RPMI8226 (cell line): Measurements from ENCODE around the gene STIM2.

Experiments
- DNase-seq: peaks from one replicate; pipeline ENCODE4 v3.0.0-alpha.2; 2015

The STIM2 gene

GRCh38 chr4:26837993-26838842, 22.4 kb upstream of the STIM2 start:
- DNase-seq = no peak

DNA sequence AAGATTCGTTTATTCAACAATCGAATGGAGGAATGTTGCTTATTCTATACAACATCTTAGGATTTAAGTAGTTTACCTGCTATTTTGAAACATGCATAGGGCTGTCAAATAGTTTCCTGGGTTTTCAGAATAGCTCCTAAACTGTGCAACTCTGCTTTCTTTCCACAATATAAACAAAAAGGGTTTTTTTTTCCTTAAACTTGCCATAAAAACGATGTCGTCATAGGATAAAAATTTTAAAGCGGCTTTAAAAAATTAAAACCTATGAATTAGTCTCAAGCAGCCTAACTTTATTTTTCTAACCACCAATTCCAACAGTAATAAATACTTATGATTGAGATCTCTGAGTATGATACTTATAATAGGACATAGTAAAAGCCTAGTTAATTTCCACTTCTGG, 21.6 kb upstream of the STIM2 start:
- no peak for DNase-seq

DNA sequence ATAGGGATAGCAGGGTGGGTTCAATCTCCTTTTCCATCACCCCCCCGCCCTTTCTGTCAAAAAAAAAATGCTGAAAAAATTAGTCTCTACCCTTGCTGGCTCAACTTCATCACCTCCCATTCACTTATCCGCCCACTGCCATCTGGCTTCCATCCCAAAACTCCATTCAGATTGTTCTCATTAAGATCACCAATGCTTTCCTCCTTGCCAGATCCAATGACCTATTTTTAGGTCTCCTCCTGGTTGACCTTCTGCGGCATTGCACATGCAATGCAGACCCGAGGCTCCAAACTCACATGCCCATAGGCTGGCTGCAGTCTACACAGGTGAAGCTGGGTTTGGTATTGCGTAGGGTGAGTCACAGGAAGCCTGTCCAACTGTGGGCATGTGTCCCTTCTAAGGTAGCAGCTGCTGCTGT, 21.1 kb upstream of the STIM2 start:
- DNase-seq = no peak

DNA sequence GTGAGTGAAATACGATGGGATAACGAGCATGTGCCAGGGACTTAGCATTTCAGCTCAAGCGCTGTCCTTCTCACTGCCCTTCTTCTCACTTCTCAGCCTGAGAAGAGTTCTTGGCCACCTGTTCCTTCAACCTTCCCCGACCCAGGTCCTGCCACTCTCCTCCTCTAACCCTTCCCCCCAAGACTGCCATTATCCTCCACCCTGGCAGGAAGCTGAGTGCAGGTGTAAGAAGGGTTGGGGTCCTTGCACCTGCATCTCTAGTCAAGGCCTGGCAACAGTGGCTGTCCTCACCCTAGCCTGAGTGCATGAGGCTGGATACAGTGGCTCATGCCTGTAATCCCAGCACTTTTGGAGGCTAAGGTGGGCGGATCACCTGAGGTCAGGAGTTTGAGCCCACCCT, 19.9 kb upstream of the STIM2 start:
- no peak for DNase-seq

GRCh38 chr4:26842911-26843310, 17.7 kb upstream of the STIM2 start:
- DNase-seq = no peak

DNA sequence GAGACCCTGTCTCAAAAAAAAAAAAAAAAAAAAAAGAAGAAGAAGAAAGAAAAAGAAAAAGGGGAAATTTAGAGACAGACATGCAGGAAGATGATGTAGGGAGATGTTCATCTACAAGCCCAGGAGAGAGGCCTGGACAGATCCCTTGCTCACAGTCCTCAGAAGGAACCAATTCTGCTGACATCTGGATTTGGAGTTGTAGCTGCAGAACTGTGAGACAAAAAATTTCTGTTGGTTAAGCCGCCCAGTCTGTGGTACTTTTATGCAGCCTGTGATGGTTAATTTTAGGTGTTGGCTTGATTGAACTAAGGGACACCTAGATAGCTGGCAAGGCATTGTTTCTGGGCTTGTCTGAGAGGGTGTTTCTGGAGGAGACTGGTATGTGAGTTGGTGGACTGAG, 10.1 kb upstream of the STIM2 start:
- no peak for DNase-seq

DNA sequence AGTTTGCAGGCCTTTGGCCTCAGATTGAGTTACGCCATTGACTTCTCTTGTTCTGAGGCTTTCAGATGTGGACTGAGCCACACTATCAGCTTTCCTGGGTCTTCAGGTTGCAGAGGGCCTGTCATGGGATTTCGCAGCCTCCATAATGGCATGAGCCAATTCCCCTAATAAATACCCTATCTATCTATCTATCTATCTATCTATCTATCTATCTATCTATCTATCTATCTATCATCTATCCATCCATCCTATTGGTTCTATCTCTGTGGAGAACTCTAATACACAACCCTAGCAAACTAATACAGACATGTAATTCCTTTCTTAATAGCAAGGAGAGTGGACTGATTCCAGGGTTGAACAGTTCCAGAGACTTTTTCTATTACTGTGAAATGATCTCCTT, 9.5 kb upstream of the STIM2 start:
- DNase-seq = no peak

- DNase-seq = no peak
Measured at GRCh38 chr4:26854701-26855100, 5.9 kb upstream of the STIM2 start.

DNA sequence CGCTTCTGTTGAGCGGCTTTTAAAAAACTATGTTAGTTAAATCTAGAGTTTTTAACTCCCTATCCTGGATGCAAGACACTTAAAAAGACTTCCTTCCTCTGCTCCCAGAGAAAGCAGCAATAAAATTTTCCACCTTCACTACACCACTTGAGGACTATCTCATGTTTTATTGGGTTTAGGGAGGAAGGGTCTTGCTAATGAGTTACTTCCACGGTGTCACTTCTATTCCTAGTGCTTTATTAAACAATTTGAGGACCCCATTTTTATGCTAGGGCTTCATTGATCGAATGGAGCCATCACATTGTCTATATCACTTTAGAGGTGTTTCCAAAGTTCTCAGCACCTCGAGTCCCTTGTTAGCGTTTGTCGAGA, 3.7 kb upstream of the STIM2 start:
- no peak for DNase-seq

GRCh38 chr4:26857278-26858034, 3.2 kb upstream of the STIM2 start:
- peak; percentile 86 for DNase-seq

DNA sequence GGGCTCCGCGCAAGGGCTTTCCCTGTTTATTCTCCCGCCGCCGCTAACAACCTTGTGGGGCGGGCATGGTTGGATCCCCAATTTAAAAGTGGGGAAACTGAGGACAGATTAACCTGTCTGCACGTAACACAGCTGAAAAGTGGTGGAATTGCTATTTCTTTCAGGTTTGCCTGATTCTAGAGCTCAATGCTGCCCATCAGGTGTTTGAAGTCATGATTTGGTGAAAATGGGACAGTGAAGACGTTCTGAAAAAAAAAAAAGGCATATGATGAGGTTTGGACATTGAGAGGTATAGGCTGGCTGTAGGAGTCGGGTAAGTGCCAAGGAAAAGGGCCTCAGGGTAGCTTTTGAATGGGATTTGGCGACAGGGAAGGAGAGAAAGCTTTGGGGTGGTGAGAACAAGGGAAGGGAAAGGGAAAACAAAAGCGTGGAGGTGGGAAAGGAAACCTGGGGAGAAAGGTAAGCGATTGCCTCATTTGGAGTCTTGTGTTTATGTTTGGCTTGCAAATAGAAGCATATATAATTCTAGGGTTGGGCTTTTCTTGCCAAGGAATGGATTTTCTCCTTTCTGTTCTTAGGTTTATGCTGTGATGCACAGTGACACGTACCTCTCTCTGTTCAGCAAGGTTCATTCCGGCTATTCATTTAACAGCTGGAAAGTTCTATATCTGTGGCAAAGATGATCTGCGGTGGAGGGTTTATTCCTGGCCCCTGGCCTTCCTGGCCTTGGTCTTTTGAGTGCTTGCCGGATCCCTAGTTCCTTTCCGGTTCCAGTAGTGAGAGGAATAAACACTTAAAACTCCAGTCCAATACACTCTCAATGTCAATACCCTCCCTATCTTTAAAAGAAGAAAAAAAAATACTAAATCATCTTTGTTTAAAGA, 2.4 kb upstream of the STIM2 start:
- no peak for DNase-seq

DNA sequence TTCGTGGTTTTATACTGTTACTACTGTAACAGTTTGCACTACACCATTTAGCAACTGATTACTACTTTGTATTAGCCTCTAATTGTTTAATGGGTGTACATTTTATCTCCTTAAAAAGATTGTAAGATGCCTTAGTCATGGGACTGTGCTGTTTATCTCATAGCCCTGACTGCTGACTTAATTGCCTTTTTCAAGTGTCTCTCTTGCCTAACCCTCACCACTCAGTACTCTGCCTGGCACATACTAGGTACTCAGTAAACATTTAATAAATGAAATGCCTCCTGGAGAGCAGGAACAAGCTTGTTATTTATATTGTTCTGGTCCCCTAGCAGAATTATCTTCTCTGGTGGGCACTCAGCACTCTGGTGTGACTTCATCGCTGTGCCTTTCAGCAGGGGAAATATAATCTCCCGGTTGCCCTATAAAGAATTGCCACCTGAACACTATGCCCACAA, 1.7 kb upstream of the STIM2 start:
- no peak for DNase-seq

DNA sequence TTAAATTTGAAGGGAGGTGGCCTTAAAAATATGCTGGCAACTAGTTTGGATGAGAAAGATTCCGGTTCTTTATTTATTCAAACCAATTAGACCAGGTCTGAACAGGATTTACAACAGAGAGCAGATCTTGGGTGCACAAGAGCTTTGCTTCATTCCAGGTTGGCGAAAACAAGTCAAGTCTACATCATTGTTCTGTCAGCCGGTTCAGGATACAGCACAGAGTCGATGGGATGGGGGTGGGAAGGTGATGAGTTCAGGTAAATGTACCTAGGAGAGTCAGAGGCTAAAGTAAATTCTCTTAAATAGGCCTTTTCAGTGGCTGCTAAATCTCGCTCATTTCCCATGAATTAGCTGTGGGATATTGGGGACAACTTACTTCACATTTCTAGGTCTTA, 882 bp upstream of the STIM2 start:
- no peak for DNase-seq

DNA sequence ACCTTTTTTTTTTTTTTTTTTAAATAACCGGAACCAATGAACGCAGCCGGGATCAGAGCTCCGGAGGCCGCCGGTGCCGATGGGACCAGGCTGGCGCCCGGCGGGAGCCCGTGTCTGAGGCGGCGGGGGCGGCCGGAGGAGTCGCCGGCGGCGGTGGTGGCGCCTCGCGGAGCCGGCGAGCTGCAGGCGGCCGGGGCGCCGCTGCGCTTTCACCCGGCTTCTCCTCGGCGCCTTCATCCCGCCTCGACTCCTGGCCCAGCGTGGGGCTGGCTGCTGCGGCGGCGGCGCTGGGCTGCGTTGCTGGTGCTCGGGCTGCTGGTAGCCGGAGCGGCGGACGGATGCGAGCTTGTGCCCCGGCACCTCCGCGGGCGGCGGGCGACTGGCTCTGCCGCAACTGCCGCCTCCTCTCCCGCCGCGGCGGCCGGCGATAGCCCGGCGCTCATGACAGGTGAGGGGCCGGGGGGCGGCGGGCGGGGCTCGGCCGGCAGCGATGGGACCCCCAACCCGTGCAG, 337 bp downstream of the STIM2 start:
- DNase-seq = peak; percentile 56

DNA sequence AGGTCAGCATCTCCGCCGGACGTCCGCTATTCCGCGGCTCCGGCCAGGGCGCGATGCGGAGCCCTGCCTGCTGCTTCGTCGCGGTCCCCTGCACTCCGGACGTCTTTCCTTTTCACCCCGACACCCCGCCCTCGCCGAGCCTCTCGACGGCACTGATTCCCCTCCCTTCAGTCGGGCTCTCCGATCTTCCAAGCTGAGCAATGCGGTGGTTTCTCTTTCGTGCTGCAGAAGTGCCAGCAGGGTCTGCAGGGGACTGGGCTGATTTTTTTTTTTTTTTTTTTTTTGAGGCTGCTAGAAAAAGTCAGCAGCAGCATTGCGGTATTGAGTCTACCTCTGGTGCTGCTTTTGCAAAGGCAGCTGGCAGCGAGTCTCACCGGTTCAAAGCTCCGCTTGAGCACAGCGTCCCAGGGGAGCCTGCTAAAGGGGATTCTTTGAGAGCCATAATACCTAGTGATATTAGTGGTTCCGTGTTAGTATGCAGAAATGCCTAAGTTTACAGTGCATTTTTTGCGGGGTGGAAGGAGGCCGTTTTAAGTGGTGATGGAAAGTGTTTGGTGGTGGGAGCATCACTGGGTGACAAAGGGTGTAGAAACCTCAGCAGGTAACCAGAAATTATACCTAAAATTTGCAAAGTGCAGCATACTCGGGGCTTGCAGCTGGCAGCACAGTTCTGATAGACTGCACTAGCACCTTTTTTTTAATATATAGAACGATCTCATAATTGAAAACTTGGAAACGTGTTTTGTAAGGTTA, 969 bp downstream of the STIM2 start:
- DNase-seq = peak; percentile 72

- no peak for DNase-seq
Measured at GRCh38 chr4:26862381-26862915, 1.8 kb downstream of the STIM2 start.

GRCh38 chr4:26863512-26863911, 2.9 kb downstream of the STIM2 start:
- DNase-seq = no peak

DNA sequence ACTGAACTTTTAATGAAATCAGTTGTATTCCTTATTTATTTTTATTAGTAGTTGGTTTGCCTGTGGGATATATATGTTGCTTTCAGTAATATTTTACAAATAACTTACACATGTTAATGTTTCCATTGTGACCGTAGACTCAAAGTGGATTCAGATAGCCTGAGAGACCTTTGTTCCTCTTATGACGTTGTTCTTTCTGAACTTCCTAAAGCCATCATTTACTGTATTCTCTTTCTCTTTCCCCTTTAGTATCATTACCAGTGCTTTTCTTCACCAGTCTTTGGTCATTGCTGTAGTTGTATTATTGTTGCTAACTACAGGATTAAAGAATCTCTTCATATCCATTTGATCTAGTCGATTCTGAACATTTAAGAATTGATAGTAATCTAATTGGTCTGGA, 4.3 kb downstream of the STIM2 start:
- DNase-seq = no peak

DNA sequence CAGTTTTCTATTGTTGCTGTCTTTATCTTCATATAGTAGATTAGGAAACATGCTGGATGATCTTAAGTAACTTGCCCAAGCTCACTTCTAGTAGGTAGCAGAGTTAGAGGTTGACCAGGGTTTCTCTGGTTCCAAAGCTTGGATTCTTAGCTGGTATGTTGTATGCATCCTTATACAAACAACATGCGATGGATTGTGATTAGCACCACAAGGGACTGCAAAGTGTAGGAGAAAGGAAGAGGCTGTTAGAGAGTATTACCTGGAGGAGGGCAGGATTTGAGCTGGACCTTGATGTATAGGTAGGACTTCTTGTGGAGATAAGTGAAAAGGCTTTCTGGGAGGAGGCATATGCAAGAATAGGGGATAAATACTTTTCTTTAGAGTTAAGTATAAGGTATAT, 5.6 kb downstream of the STIM2 start:
- no peak for DNase-seq

DNA sequence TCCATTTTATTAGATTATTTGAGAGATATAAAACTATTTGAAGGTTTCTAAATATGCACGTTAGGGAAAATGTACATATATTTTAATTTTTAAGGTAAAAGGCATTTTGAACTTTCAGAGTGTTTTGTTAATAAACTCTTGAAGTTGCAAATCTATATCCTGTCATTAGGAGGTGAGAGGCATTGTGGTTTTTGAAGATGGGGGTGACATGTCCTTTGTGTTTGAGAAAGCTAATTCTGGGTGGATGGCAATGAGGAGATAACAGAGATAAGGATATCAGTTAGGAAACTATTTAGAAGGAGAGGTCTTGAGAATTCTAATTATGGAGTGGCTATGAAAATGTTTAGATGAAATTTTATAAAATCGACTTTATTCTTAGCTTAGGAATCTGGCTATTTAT, 6.1 kb downstream of the STIM2 start:
- DNase-seq = no peak

DNA sequence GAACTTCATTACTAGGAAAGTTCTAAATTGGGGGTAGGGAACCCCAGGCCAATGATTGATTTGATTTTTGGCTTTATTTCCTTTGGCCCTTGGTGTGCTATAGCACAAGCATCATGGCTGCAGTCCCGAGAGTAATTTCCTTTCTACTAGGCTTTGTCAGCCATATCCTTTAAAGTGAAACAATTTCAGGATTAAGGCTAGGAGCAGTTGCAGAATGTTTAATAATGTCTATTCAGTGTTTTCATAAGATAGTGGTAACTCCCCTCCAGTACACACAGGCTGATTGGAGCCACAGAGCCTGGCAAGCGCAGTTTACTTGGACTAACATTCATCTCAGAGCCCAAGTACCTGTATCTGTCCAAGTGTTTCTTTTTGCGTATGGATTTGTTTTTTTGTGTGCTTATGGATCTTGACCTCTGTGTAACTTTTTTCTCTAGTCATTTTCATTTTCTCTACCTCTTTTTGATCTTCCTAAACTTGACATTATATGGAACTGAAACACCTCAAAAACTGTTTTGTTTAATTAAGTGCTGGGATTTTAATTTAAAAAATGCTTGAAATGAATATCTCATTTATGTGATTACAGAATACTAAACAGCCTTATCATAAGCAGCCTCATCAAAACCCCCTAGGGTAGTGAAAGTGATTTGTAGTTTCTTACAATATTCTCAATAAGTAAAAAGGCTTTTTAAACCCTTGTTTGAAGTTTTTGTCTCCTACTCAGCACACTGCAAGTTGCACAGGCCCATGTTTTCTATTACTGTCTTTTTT, 7.5 kb downstream of the STIM2 start:
- no peak for DNase-seq
